K562 (cell line): ENCODE results near the gene TBRG4. TPM values are rescaled to one million over a fixed set of nuclear protein-coding genes. Genes with fewer than 3 reads are reported as not detected.

Source experiments
- ARNT ChIP-seq, 2 experiments: fragments of 450-650 bp; IDR thresholded peaks; 2 replicates each; pipeline ENCODE4 v1.6.1; 2016; ENCODE audit warnings: mild to moderate bottlenecking in 1 of 2
- DMBX1 ChIP-seq: fragments of 250-450 bp; sonication (Bioruptor Pico); IDR thresholded peaks from 2 replicates; pipeline ENCODE4 v1.8.0; 2022; ENCODE audit warnings: inconsistent platforms, mild to moderate bottlenecking, moderate library complexity, borderline replicate concordance
- ESRRA ChIP-seq: fragments of 450-650 bp; IDR thresholded peaks from 2 replicates; pipeline ENCODE4 v1.6.1; 2014; ENCODE audit warnings: low read depth, mild to moderate bottlenecking, moderate library complexity, borderline replicate concordance
- ETV6 ChIP-seq, 3 experiments: fragments of 150-350 bp in 1 of 3; sonication (generic) in 1 of 3; formaldehyde crosslinking in 1 of 3; IDR thresholded peaks; 2 replicates each; pipeline versions ENCODE4 v1.6.1 to v1.8.0; 2014 to 2022; ENCODE audit warnings: borderline replicate concordance in 2 of 3, low read depth in 2 of 3, antibody characterized with exemption in 1 of 3, low read length in 1 of 3, mild to moderate bottlenecking in 1 of 3, missing genetic modification reagents in 1 of 3
- FOSL1 ChIP-seq: fragments of 200-800 bp; sonication (Bioruptor generic); conservative IDR thresholded peaks from 2 replicates; pipeline ENCODE4 v1.6.1; 2016; ENCODE audit warnings: missing genetic modification characterization, missing compliant biosample characterization
- FUS ChIP-seq: fragments of 200-400 bp; formaldehyde crosslinking; optimal IDR thresholded peaks from 2 replicates; pipeline ENCODE3; 2017; ENCODE audit warnings: low read depth, low read length
- GATAD2B ChIP-seq: fragments of 450-650 bp; IDR thresholded peaks from 2 replicates; pipeline ENCODE4 v1.6.1; 2017; ENCODE audit warnings: mild to moderate bottlenecking, borderline replicate concordance
- JUN ChIP-seq, 2 experiments: sonication (generic) in 1 of 2; formaldehyde crosslinking in 1 of 2; IDR thresholded peaks; 2 replicates each; pipeline versions ENCODE4 v1.6.1 to v1.8.0; 2012 to 2022; ENCODE audit warnings: borderline replicate concordance in 2 of 2, mild to moderate bottlenecking in 2 of 2, improper control_type of control experiment in 1 of 2, low read depth in 1 of 2, low read length in 1 of 2, missing genetic modification reagents in 1 of 2
- NCOA1 ChIP-seq: fragments of 450-650 bp; IDR thresholded peaks from 2 replicates; pipeline ENCODE4 v1.6.1; 2016; ENCODE audit warnings: low read depth
- PCBP1 ChIP-seq: fragments of 200-400 bp; formaldehyde crosslinking; IDR thresholded peaks from 2 replicates; pipeline ENCODE4 v1.6.1; 2018; ENCODE audit warnings: mild to moderate bottlenecking, low read depth, low read length; ENCODE audit not compliant: poor library complexity, severe bottlenecking
- POLR2B ChIP-seq: fragments of 450-650 bp; IDR thresholded peaks from 2 replicates; pipeline ENCODE4 v1.6.1; 2018; ENCODE audit warnings: low read depth; ENCODE audit not compliant: partially characterized antibody
- RBFOX2 ChIP-seq: fragments of 200-400 bp; formaldehyde crosslinking; IDR thresholded peaks from 2 replicates; pipeline ENCODE4 v1.6.1; 2017; ENCODE audit warnings: low read depth, mild to moderate bottlenecking, low read length, moderate library complexity
- RBM15 ChIP-seq: fragments of 200-400 bp; formaldehyde crosslinking; IDR thresholded peaks from 2 replicates; pipeline ENCODE4 v1.6.1; 2018; ENCODE audit warnings: mild to moderate bottlenecking, low read length, moderate library complexity; ENCODE audit not compliant: insufficient read depth
- SMARCA5 ChIP-seq: fragments of 450-650 bp; IDR thresholded peaks from 2 replicates; pipeline ENCODE4 v1.6.1; 2016
- STAG1 ChIP-seq: sonication (generic); formaldehyde crosslinking; IDR thresholded peaks from 2 replicates; pipeline ENCODE4 v1.5.0; 2020; ENCODE audit warnings: missing genetic modification reagents, borderline replicate concordance
- TGIF2 ChIP-seq: sonication (generic); formaldehyde crosslinking; IDR thresholded peaks from 2 replicates; pipeline ENCODE4 v1.8.1; 2022; ENCODE audit warnings: mild to moderate bottlenecking, missing genetic modification reagents, moderate library complexity
- THRAP3 ChIP-seq: fragments of 450-650 bp; IDR thresholded peaks from 2 replicates; pipeline ENCODE4 v1.6.1; 2016; ENCODE audit warnings: mild to moderate bottlenecking, inconsistent platforms, borderline replicate concordance
- USF1 ChIP-seq: sonication (generic); formaldehyde crosslinking; IDR thresholded peaks from 2 replicates; pipeline ENCODE4 v1.9.0; 2022; ENCODE audit warnings: mild to moderate bottlenecking, missing genetic modification reagents
- ZNF12 ChIP-seq: sonication (generic); formaldehyde crosslinking; IDR thresholded peaks from 2 replicates; pipeline ENCODE4 v1.4.0; 2020; ENCODE audit warnings: mild to moderate bottlenecking, missing genetic modification reagents
- ZNF212 ChIP-seq: fragments of 450-650 bp; formaldehyde crosslinking; IDR thresholded peaks from 2 replicates; pipeline ENCODE4 v1.4.0; 2020; ENCODE audit warnings: mild to moderate bottlenecking
- ZNF583 ChIP-seq: fragments of 250-450 bp; sonication (Bioruptor Pico); IDR thresholded peaks from 2 replicates; pipeline ENCODE4 v1.4.0; 2020
- ZNF740 ChIP-seq, 3 experiments: fragments of 200-800 bp in 1 of 3; sonication (Bioruptor generic) in 1 of 3; sonication (generic) in 1 of 3; formaldehyde crosslinking in 1 of 3; IDR thresholded peaks; 2 replicates each; pipeline versions ENCODE4 v1.6.1 to v1.8.0; 2016 to 2022; ENCODE audit warnings: mild to moderate bottlenecking in 2 of 3, missing compliant biosample characterization in 2 of 3, missing genetic modification characterization in 2 of 3, missing genetic modification reagents in 1 of 3
- polyA plus RNA-seq, 8 experiments: library from polyadenylated mRNA; depleted of rRNA in 4 of 8; stranded (reverse) in 5 of 8; unstranded in 3 of 8; fragments of >200 nt; fragmentation: Nextera tagmentation in 2 of 8; fragmentation: Illumina TruSeq in 1 of 8; extraction: Ambion mirVana in 2 of 8; extraction: Trizol in 1 of 8; gene quantifications; 2 replicates each; pipeline versions ENCODE4 v1.2.1 to v1.2.3, GENCODE V29; 2011 to 2014; ENCODE audit warnings: inconsistent platforms in 1 of 8, missing spikeins in 1 of 8
- total RNA-seq, 7 experiments: library from RNA; depleted of rRNA in 6 of 7; stranded (reverse); fragments of >200 nt in 6 of 7; fragmentation: Illumina TruSeq in 2 of 7; extraction: Trizol in 2 of 7; gene quantifications; 2 replicates each; pipeline versions ENCODE4 v1.2.1 to v1.2.3, GENCODE V29; 2011 to 2021; ENCODE audit warnings: low replicate concordance in 1 of 7
- TF ChIP-seq, protein P1 (sequence below): fragments of 450-650 bp; IDR thresholded peaks from 2 replicates; pipeline ENCODE4 v1.6.1; 2017; ENCODE audit warnings: mild to moderate bottlenecking, moderate library complexity
- TF ChIP-seq, protein P2 (sequence below): sonication (generic); formaldehyde crosslinking; IDR thresholded peaks from 2 replicates; pipeline ENCODE4 v1.8.0; 2023; ENCODE audit warnings: mild to moderate bottlenecking, missing genetic modification reagents

TBRG4 gene
- total and polyA plus RNA-seq, 9 of the 15 experiments (the other 6 are each of a cell fraction or from before 2014, with no cell fraction given), result 11.2 to 322 (median 216) TPM

DNA sequence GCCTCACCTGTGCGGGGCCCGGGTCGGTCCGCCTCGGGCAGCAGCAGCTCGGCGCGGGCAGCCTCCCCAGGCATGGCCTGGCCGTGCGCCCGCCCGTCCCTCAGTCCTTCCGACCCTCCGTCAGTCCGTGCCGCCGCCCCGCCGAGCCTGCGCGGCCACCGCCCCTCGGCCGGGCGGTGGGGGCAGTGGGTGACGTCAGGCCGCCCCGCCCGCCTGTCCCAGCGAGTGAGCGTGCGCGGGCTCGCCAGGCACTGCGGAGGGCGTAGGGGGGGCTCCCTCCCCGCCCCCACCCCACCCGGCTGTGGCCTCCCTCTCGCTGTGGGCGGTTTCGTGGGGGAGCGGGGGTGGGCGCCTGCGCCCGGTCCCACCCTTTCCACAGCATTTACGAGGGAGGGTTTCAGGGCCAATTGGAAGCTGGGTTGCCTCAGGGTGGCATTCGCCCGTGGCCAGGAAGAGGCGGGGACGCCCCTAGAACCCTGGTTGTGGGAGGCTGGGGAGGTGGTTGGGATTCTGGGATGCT is 22.6 kb downstream of the TBRG4 start, which contains the start of gene NACAD (continued):
- TF ChIP-seq, protein P1, sequence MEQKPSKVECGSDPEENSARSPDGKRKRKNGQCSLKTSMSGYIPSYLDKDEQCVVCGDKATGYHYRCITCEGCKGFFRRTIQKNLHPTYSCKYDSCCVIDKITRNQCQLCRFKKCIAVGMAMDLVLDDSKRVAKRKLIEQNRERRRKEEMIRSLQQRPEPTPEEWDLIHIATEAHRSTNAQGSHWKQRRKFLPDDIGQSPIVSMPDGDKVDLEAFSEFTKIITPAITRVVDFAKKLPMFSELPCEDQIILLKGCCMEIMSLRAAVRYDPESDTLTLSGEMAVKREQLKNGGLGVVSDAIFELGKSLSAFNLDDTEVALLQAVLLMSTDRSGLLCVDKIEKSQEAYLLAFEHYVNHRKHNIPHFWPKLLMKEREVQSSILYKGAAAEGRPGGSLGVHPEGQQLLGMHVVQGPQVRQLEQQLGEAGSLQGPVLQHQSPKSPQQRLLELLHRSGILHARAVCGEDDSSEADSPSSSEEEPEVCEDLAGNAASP, result no peak
- TF ChIP-seq SMARCA5, result no peak
- TF ChIP-seq GATAD2B, result no peak
- TF ChIP-seq JUN (IDR thresholded peaks at IDR 0.05; ENCODE audit: borderline replicate concordance, low read depth, low read length), result no peak
- 0 out of 2 replicates have a peak, but pooled peaks have one; percentile 26 for TF ChIP-seq JUN (CRISPR knock-in tag; IDR thresholded peaks at IDR 0.05; ENCODE audit: borderline replicate concordance)
- TF ChIP-seq POLR2B, result no peak
- no peak for TF ChIP-seq ZNF12 (CRISPR knock-in tag)
- no peak for TF ChIP-seq ARNT (IDR thresholded peaks at IDR 0.05)
- TF ChIP-seq RBM15, result no peak
- TF ChIP-seq FUS, result no peak
- no peak for TF ChIP-seq NCOA1
- peak; percentile 84 for TF ChIP-seq PCBP1
- TF ChIP-seq ETV6 (IDR thresholded peaks at IDR 0.05; ENCODE audit: borderline replicate concordance in 1 of 2, low read depth in 2 of 2, low read length in 1 of 2), result no peak
- TF ChIP-seq ETV6 (CRISPR knock-in tag; IDR thresholded peaks at IDR 0.05; ENCODE audit: borderline replicate concordance), result no peak
- no peak for TF ChIP-seq FOSL1 (tag)
- no peak for TF ChIP-seq ZNF583 (CRISPR knock-in tag)
- no peak for TF ChIP-seq THRAP3
- no peak for TF ChIP-seq TGIF2 (CRISPR knock-in tag)
- TF ChIP-seq RBFOX2, result 0 out of 2 replicates have a peak, but pooled peaks have one; percentile 15
- TF ChIP-seq DMBX1, result no peak
- no peak for TF ChIP-seq STAG1
- no peak for TF ChIP-seq ZNF212
- TF ChIP-seq USF1, result no peak
- TF ChIP-seq, protein P2, sequence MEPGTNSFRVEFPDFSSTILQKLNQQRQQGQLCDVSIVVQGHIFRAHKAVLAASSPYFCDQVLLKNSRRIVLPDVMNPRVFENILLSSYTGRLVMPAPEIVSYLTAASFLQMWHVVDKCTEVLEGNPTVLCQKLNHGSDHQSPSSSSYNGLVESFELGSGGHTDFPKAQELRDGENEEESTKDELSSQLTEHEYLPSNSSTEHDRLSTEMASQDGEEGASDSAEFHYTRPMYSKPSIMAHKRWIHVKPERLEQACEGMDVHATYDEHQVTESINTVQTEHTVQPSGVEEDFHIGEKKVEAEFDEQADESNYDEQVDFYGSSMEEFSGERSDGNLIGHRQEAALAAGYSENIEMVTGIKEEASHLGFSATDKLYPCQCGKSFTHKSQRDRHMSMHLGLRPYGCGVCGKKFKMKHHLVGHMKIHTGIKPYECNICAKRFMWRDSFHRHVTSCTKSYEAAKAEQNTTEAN (CRISPR knock-in tag), result no peak
- no peak for TF ChIP-seq ZNF740 (CRISPR knock-in tag; IDR thresholded peaks at IDR 0.05)
- no peak for TF ChIP-seq ZNF740 (tag; IDR thresholded peaks at IDR 0.05)
- no peak for TF ChIP-seq ESRRA
